ENCODE data around the gene KLF6.

DNA sequence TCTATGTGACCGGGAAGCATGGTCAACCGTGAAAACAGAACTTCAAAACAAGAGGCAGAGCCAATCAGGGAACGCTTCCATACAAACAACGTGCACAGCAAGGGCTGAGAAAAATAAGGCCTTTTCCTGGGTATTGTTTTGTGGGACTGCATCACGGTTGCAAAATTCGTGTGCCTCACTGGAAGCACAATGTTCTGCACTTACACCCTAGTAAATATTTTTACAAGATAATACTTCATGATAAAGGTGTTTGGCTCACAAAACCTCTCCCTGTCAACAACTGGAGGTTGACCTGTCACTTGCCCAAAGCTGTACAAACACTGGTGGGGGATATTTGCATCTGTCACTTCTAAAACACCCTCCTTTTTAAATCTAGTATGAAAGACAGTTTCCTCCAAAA, 37.0 kb downstream of the KLF6 start:
- TF ChIP-seq, protein P1, sequence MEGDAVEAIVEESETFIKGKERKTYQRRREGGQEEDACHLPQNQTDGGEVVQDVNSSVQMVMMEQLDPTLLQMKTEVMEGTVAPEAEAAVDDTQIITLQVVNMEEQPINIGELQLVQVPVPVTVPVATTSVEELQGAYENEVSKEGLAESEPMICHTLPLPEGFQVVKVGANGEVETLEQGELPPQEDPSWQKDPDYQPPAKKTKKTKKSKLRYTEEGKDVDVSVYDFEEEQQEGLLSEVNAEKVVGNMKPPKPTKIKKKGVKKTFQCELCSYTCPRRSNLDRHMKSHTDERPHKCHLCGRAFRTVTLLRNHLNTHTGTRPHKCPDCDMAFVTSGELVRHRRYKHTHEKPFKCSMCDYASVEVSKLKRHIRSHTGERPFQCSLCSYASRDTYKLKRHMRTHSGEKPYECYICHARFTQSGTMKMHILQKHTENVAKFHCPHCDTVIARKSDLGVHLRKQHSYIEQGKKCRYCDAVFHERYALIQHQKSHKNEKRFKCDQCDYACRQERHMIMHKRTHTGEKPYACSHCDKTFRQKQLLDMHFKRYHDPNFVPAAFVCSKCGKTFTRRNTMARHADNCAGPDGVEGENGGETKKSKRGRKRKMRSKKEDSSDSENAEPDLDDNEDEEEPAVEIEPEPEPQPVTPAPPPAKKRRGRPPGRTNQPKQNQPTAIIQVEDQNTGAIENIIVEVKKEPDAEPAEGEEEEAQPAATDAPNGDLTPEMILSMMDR (IDR thresholded peaks at IDR 0.05; ENCODE audit: insufficient read depth, low read length, poor library complexity, severe bottlenecking): no peak
- no peak for TF ChIP-seq EZH2phosphoT487 (conservative IDR thresholded peaks at IDR 0.05; ENCODE audit: low read length)
